ENCODE measurements around the gene CSMD2.

The CSMD2 gene

DNA sequence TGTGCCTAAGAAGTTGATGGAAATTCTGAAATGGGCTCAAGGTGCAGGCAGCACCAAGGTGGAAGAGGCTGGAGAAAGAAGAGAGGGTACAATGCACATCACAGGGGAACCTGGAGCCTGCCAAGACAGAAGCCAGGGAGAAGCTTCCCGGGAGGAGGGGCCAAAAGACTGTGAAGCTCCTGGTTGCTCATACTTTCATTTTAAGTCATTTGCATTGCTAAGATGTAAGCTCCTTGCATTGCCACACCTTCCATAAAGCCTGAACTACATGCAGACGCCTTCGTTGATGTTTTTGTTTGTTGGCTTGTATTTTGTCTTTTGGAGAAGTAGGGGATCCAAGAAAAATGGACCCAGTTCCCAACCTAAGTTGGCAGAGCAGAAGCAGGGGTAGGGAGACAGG is 232.2 kb downstream of the CSMD2 start:
- in situ Hi-C loops (cut with HindIII; ENCODE audit: low sequenced_read_pairs), result no loop called here
- H3K4me3 ChIP-seq (ENCODE audit: low read depth, low read length), result no peak overlapping the region
- DNase-seq (ENCODE audit: low read depth, low spot score), result no peak
- TF ChIP-seq, protein P1, sequence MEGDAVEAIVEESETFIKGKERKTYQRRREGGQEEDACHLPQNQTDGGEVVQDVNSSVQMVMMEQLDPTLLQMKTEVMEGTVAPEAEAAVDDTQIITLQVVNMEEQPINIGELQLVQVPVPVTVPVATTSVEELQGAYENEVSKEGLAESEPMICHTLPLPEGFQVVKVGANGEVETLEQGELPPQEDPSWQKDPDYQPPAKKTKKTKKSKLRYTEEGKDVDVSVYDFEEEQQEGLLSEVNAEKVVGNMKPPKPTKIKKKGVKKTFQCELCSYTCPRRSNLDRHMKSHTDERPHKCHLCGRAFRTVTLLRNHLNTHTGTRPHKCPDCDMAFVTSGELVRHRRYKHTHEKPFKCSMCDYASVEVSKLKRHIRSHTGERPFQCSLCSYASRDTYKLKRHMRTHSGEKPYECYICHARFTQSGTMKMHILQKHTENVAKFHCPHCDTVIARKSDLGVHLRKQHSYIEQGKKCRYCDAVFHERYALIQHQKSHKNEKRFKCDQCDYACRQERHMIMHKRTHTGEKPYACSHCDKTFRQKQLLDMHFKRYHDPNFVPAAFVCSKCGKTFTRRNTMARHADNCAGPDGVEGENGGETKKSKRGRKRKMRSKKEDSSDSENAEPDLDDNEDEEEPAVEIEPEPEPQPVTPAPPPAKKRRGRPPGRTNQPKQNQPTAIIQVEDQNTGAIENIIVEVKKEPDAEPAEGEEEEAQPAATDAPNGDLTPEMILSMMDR (IDR thresholded peaks at IDR 0.05; ENCODE audit: low read depth, low read length), result no peak

DNA sequence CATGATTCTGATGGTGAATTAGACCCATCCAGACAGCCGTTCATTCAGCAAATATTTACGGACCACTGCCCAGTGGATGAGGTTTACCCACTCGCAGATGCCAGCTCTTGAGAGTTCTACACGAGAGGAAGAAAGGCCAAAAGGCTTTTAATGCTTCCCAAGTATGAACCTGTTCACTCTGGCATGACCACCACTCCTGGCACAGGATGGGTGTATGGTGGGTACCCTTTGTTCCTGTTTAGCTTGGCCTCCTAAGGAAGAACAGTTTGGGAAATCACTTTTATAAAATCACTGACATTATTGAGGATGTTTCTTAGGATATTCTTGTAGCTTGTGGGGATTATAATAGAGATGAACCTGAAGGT is 233.9 kb downstream of the CSMD2 start:
- TF ChIP-seq, protein P1 (IDR thresholded peaks at IDR 0.05; ENCODE audit: low read depth, low read length), result no peak
- in situ Hi-C loops (cut with HindIII; ENCODE audit: low sequenced_read_pairs), result no loop called here
- DNase-seq (ENCODE audit: low read depth, low spot score), result no peak
- no peak overlapping the region for H3K4me3 ChIP-seq (ENCODE audit: low read depth, low read length)

DNA sequence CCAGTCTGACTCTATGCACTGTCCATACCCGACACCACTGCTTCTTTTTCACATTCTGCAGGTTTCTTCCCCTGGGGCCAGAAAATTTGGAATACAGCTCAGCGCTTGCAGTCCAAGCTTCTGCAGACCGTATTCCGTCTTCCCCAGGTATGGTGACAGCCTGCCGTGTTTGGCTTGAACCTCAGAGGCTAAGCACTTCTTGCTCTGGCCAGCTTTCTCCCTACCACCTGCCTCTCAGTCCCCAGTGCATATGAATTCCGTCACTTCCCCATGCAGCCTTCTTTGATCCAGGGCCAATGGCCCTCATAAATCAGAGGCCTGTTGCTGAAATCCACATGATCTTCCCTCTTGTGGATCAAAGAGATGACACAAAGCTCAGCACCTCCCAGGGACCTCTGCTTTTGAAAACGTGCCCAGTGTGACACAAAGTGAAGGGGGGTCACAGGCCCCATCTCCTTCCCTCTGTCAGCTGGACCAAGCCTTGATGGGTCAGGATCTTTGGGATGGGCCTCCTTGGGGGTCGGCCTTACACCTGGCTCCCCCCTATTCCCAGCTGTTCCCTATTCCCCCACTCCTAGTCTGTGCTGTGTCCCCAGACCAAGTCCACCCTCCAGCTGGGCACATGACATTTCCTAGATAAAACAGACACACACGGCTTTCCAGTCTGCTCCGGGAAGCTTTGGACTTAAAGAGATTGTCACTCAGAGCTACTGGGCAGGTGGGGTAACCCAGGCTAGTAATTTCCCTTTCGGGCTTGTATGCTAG is 234.5 kb downstream of the CSMD2 start:
- TF ChIP-seq, protein P1 (IDR thresholded peaks at IDR 0.05; ENCODE audit: low read depth, low read length), result no peak
- no peak overlapping the region for H3K4me3 ChIP-seq (ENCODE audit: low read depth, low read length)
- no peak for DNase-seq (ENCODE audit: low read depth, low spot score)
- in situ Hi-C loops (cut with HindIII; ENCODE audit: low sequenced_read_pairs), result no loop called here

DNA sequence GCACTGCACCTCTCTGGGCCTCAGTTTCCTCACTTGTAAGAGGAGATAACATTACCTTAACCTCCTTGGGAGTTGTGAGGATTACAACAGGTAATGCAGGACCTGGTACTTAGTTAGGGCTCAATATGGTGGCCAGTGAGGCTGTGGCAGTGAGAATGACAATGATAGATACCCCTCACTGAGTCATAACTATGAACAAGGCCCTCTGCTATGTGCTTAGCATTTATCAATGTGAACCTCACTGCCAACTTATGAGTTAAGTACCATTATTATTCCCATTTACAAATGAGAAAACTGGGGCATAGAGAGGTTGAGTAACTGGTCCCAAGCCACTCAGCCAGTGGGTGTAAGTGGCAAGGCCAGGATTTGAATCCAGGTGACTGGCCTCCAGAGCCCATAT is 236.8 kb downstream of the CSMD2 start:
- peak; percentile 11 for DNase-seq (ENCODE audit: low read depth, low spot score)
- no peak overlapping the region for H3K4me3 ChIP-seq (ENCODE audit: low read depth, low read length)
- in situ Hi-C loops (cut with HindIII; ENCODE audit: low sequenced_read_pairs), result no loop called here
- TF ChIP-seq, protein P1 (IDR thresholded peaks at IDR 0.05; ENCODE audit: low read depth, low read length), result no peak

DNA sequence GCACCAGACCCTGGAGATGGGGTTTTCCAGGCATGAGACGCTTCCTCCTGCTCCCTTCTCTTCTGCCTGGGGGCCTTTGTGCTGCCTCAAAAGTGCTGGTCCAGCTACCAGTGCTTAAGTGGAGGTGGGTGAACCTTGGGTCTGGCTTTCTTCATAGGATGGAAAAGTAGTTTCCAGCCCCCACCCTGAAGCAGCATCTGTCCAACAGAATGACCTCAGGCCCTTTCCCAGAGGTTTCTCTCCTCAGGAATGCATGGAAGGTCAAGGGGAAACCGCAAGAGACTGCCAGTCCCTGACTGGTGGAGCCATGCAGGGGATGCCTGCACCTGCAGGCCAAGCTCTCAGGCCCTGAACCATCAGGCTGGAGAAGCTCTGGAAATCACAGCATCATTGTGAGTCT is 237.3 kb downstream of the CSMD2 start:
- in situ Hi-C loops (cut with HindIII; ENCODE audit: low sequenced_read_pairs), result no loop called here
- no peak overlapping the region for H3K4me3 ChIP-seq (ENCODE audit: low read depth, low read length)
- TF ChIP-seq, protein P1 (IDR thresholded peaks at IDR 0.05; ENCODE audit: low read depth, low read length), result no peak
- DNase-seq (ENCODE audit: low read depth, low spot score), result no peak

DNA sequence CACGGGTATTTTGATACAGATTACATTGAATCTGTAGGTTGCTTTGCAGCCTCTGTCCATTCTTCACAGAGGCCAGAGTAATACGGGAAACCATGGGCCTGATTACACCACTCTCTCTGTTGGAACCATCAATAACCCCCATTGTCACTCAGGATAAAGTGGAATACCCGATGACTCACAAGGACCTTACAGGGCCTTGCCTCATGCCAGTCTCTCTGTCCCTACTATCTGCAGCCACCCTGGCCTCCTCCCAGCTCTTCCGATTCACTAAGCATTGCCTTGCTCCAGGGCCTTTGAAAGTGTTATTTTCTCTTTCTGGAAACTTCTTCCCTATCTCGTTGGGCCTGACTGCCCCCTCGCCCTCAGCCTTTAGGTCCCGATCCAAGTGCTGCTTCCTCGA is 239.4 kb downstream of the CSMD2 start:
- in situ Hi-C loops (cut with HindIII; ENCODE audit: low sequenced_read_pairs), result no loop called here
- DNase-seq (ENCODE audit: low read depth, low spot score), result no peak
- TF ChIP-seq, protein P1 (IDR thresholded peaks at IDR 0.05; ENCODE audit: low read depth, low read length), result no peak
- H3K4me3 ChIP-seq (ENCODE audit: low read depth, low read length), result no peak overlapping the region

All from astrocyte of the spinal cord (primary cell).